Kidney (tissue), 14 donors: Measurements from ENCODE around the gene PARN. TPM values are rescaled to one million over a fixed set of nuclear protein-coding genes. Genes with fewer than 3 reads are reported as not detected.

Source experiments
- DNase-seq, 5 donors: peaks; one replicate each; pipeline ENCODE4 v3.0.0-alpha.2; 2013 to 2020
- FAIRE-seq: peaks from 2 replicates; lab custom pipeline; 2012; peaks lifted over from hg19 to GRCh38; lab: Jason Lieb, UNC
- H3K27ac ChIP-seq, 2 donors: one replicate each; pipeline ENCODE4 v1.7.0; 2013; ENCODE audit warnings: low read depth in 2 of 2, low read length in 2 of 2, inconsistent platforms in 1 of 2
- H3K27me3 ChIP-seq: one replicate; pipeline ENCODE4 v1.7.1; 2013; ENCODE audit warnings: low read length, inconsistent platforms; ENCODE audit not compliant: control insufficient read depth, insufficient read depth
- H3K36me3 ChIP-seq, 3 donors: one replicate each; pipeline versions ENCODE4 v1.7.0 to v1.7.1; 2013; ENCODE audit warnings: low read length in 3 of 3, control low read depth in 1 of 3, inconsistent platforms in 1 of 3; ENCODE audit not compliant: insufficient read depth in 3 of 3, control insufficient read depth in 2 of 3
- H3K4me1 ChIP-seq, 3 donors: one replicate each; pipeline versions ENCODE4 v1.7.0 to v1.7.1; 2013; ENCODE audit warnings: low read length in 3 of 3, inconsistent platforms in 1 of 3, low read depth in 1 of 3; ENCODE audit not compliant: control insufficient read depth in 2 of 3, insufficient read depth in 2 of 3
- H3K4me3 ChIP-seq, 3 donors: one replicate each; pipeline versions ENCODE4 v1.7.0 to v1.8.1; 2013; ENCODE audit warnings: low read length in 3 of 3, control low read depth in 1 of 3, inconsistent platforms in 1 of 3
- H3K9ac ChIP-seq, 3 donors: one replicate each; pipeline versions ENCODE4 v1.7.0 to v1.7.1; 2013; ENCODE audit warnings: low read length in 3 of 3, control low read depth in 1 of 3, inconsistent platforms in 1 of 3
- H3K9me3 ChIP-seq, 3 donors: one replicate each; pipeline versions ENCODE4 v1.7.0 to v1.7.1; 2013; ENCODE audit warnings: low read length in 3 of 3, control low read depth in 1 of 3, inconsistent platforms in 1 of 3; ENCODE audit not compliant: control insufficient read depth in 2 of 3, insufficient read depth in 1 of 3
- CTCF ChIP-seq: IDR thresholded peaks from 3 replicates; pipeline ENCODE4 v1.5.1; 2012; ENCODE audit warnings: mild to moderate bottlenecking, moderate library complexity, borderline replicate concordance; ENCODE audit not compliant: insufficient read depth; ENCODE audit errors: extremely low read depth
- intact Hi-C: fragments of 100-400 bp; cut with DNase I; formaldehyde crosslinking; loops from one replicate; pipeline ENCODE4 v1.11.1; 2022
- polyA plus RNA-seq: library from polyadenylated mRNA; stranded (reverse); fragments of 350-450 nt; fragmentation: Illumina TruSeq; extraction: RNeasy Lipid Tissue Mini Kit (QIAGEN cat#74804); gene quantifications from one replicate; pipeline ENCODE4 v1.2.3, GENCODE V29; 2014; ENCODE audit warnings: low read depth, low replicate concordance; ENCODE audit not compliant: insufficient read depth
- total RNA-seq: library from RNA; stranded (reverse); fragmentation: NEBNext Ultra II Directional; extraction: Animal tissue kit (Norgen Biotek cat#: 25700); gene quantifications from one replicate; pipeline ENCODE4 v1.2.1, GENCODE V29; 2021
- donor health status: control.
- donor health status: control.
- donor health status: control.
- donor health status: control.
- donor health status: control.
- donor health status: DM: yes; HTN: yes; CAD: no.
- donor health status: Normal renal cell carcinoma (clear cell type).

Gene PARN
- total and polyA plus RNA-seq, 2 donors from 2014 or later: 17.3 to 32.5 TPM

- H3K4me1 ChIP-seq: no peaks in the 10 kb centered on the region
- no peaks in the 10 kb centered on the region for H3K9me3 ChIP-seq
- TF ChIP-seq CTCF: no peak
- no peak for DNase-seq
- no peaks in the 10 kb centered on the region for H3K27me3 ChIP-seq
- no peak overlapping the region for H3K9ac ChIP-seq
- intact Hi-C loops: no loop called here
- no peak for FAIRE-seq
- no peak overlapping the region for H3K4me3 ChIP-seq
- H3K27ac ChIP-seq: no peak overlapping the region
- no peaks in the 10 kb centered on the region for H3K36me3 ChIP-seq
Observed at GRCh38 chr16:14388243-14388642, 241.8 kb downstream of the PARN start.

GRCh38 chr16:14386115-14386514 is 243.9 kb downstream of the PARN start:
- Histone ChIP-seq H3K27me3 (no peaks in the 10 kb centered on the region), H3K9me3 (no peaks in the 10 kb centered on the region), H3K4me1 (no peaks in the 10 kb centered on the region), H3K36me3 (no peaks in the 10 kb centered on the region), H3K4me3 (no peak overlapping the region), H3K9ac (no peak overlapping the region), H3K27ac (no peak overlapping the region)
- FAIRE-seq (no peak), DNase-seq (no peak)
- intact Hi-C loops: no loop called here
- no peak for TF ChIP-seq CTCF

Other genes starting within 250 kb of the PARN start
- 53.7 TPM for gene BFAR, start 2.7 kb upstream of the PARN start, total RNA-seq
- 35.3 TPM for gene BFAR, start 2.7 kb upstream of the PARN start, polyA plus RNA-seq
- not detected for gene PLA2G10, start 64.0 kb upstream of the PARN start, total RNA-seq
- gene PLA2G10, start 64.0 kb upstream of the PARN start, polyA plus RNA-seq: not detected
- 0.69 TPM for gene NPIPA3, start 73.2 kb upstream of the PARN start, total RNA-seq
- gene NPIPA3, start 73.2 kb upstream of the PARN start, polyA plus RNA-seq: 7.0 TPM
- gene NPIPA2, start 112.3 kb upstream of the PARN start, total RNA-seq: 3.7 TPM
- gene NPIPA2, start 112.3 kb upstream of the PARN start, polyA plus RNA-seq: not detected
- 78.9 TPM for gene NOMO1, start 203.5 kb upstream of the PARN start, total RNA-seq
- gene NOMO1, start 203.5 kb upstream of the PARN start, polyA plus RNA-seq: 67.1 TPM